ENCODE results near the gene MYADM. TPM values are rescaled to one million over a fixed set of nuclear protein-coding genes. Genes with fewer than 3 reads are reported as not detected.

The MYADM gene, protein sequence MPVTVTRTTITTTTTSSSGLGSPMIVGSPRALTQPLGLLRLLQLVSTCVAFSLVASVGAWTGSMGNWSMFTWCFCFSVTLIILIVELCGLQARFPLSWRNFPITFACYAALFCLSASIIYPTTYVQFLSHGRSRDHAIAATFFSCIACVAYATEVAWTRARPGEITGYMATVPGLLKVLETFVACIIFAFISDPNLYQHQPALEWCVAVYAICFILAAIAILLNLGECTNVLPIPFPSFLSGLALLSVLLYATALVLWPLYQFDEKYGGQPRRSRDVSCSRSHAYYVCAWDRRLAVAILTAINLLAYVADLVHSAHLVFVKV
- 10 to 100 TPM; 30.2 to 54.6 (median 41.9) TPM for total RNA-seq

DNA sequence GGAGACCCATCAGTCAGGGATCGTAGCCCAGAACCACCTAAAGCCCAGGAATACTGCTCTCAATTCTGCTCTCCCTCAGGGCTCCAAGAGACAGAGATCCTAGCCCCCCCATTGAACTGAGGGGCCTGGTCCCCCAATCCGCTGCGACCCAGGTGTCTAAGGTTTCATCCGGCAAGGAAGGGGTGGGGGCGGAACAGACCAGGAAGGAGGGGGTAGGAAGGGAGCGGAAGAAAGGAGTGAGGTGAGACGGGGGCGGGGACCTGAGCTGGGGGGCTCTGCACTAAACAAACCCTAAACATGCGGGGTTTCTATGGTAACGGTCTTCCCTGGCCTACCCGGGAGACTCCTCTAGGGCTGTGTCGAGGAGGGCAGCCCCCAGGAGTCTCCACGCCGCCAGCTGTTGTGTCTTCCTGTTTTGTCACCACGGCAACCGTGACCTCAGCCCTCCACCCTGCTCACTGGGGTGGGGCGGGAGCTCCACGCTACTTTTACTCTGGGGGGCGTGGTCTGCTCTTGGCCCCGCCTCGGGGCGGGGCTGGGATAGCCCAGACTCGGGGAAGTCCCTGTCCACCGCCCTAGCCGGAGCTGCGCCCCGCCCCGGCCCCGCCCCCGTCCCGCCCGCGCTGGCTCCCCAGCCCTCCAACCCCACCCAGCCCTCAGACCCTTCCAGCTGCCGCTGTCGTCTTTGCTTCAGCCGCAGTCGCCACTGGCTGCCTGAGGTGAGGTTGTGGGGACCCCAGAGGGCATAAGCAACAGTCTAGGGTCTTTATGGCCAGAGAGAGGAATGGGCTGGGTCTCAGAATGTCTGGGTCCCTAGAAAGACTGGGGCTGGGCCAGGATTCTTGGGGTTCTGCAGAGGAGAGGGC lies at the start of gene MYADM:
MYADM (plus strand) TSS at position 659 of the 866 bp plus-strand sequence. CDS start 5,647 bp downstream, outside the sequence.
- intact Hi-C loops (cut with DNase I; ENCODE audit: low total_unique reads), result no loop called here
- H3K4me1 ChIP-seq, result peaks cover 0 to 9% of the 10 kb centered on the region in 2 donors

DNA sequence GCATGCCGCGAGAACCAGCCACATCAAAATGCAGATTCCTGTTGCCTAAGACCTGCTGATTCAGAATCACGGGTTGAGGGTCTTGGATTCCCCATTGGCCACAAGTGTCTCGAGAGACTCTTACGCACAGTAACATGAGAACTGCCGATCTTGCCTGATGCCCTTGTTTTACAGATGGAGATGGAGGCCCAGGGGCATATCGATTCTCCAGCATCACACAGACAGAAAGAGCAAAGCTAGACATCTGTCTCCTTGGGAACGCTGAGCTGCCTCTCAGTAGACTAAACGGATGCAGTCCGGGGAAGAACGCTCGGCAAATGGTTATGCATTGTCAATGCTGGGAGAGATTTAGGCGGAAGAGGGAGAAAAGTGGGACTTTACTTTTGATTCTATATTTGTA lies 48.9 kb upstream of the MYADM start:
- no peak for DNase-seq (ENCODE audit: low spot score in 2 of 2)
- Histone ChIP-seq H3K9me3 (no peaks in the 10 kb centered on the region), H3K27me3 (peaks cover 0 to 2% of the 10 kb centered on the region in 2 donors), H3K36me3 (no peaks in the 10 kb centered on the region), H3K4me3 (no peak overlapping the region), H3K4me1 (no peaks in the 10 kb centered on the region), H3K27ac (no peak overlapping the region)
- intact Hi-C loops (cut with DNase I; ENCODE audit: low total_unique reads), result no loop called here
- TF ChIP-seq POLR2A (IDR thresholded peaks at IDR 0.05) (no peak), POLR2AphosphoS5 (IDR thresholded peaks at IDR 0.05) (no peak)
- TF ChIP-seq, protein P1, sequence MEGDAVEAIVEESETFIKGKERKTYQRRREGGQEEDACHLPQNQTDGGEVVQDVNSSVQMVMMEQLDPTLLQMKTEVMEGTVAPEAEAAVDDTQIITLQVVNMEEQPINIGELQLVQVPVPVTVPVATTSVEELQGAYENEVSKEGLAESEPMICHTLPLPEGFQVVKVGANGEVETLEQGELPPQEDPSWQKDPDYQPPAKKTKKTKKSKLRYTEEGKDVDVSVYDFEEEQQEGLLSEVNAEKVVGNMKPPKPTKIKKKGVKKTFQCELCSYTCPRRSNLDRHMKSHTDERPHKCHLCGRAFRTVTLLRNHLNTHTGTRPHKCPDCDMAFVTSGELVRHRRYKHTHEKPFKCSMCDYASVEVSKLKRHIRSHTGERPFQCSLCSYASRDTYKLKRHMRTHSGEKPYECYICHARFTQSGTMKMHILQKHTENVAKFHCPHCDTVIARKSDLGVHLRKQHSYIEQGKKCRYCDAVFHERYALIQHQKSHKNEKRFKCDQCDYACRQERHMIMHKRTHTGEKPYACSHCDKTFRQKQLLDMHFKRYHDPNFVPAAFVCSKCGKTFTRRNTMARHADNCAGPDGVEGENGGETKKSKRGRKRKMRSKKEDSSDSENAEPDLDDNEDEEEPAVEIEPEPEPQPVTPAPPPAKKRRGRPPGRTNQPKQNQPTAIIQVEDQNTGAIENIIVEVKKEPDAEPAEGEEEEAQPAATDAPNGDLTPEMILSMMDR (IDR thresholded peaks at IDR 0.05), result no peak

More for the DNA sequence above, at the start of gene MYADM:
- TF ChIP-seq POLR2A (IDR thresholded peaks at IDR 0.05) (peak; percentile 67), POLR2AphosphoS5 (IDR thresholded peaks at IDR 0.05) (peak; percentile 83 to 87 (median 83))
- TF ChIP-seq, protein P1 (IDR thresholded peaks at IDR 0.05), result no peak
- Histone ChIP-seq H3K27ac (peak within 1 kb of the TSS; percentile 95 to 100), H3K27me3 (no peaks in the 10 kb centered on the region), H3K36me3 (no peaks in the 10 kb centered on the region), H3K4me3 (peak within 1 kb of the TSS; percentile 91 to 93 (median 93)), H3K9me3 (no peaks in the 10 kb centered on the region)
- peak; percentile 99 for DNase-seq (ENCODE audit: low spot score in 2 of 2)

DNA sequence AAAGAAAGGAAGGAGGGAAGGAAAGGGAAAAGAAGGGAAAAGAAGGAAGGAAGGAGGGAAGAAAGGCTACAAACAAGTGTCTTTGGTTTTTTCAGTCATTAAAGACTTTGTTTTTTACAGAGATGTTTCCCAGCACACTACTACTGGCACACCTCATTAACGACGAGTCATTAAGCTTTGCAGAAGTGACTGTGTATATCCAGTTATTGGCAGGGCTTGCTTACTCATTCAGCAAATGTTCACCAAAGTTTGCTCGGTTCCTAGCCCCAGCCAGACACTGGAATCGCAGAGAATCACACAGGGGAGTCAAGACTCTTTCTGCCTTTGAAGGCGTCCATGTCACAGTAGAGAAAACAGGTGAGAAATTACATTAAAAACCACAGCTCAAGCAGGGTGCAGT lies 47.8 kb upstream of the MYADM start:
- no peak for DNase-seq (ENCODE audit: low spot score in 2 of 2)
- Histone ChIP-seq H3K27me3 (peaks cover 0 to 11% of the 10 kb centered on the region in 2 donors), H3K4me3 (no peak overlapping the region), H3K27ac (no peak overlapping the region), H3K9me3 (no peaks in the 10 kb centered on the region), H3K36me3 (no peaks in the 10 kb centered on the region), H3K4me1 (no peaks in the 10 kb centered on the region)
- intact Hi-C loops (cut with DNase I; ENCODE audit: low total_unique reads), result no loop called here
- TF ChIP-seq POLR2AphosphoS5 (IDR thresholded peaks at IDR 0.05) (no peak), POLR2A (IDR thresholded peaks at IDR 0.05) (no peak)
- TF ChIP-seq, protein P1 (IDR thresholded peaks at IDR 0.05), result no peak

DNA sequence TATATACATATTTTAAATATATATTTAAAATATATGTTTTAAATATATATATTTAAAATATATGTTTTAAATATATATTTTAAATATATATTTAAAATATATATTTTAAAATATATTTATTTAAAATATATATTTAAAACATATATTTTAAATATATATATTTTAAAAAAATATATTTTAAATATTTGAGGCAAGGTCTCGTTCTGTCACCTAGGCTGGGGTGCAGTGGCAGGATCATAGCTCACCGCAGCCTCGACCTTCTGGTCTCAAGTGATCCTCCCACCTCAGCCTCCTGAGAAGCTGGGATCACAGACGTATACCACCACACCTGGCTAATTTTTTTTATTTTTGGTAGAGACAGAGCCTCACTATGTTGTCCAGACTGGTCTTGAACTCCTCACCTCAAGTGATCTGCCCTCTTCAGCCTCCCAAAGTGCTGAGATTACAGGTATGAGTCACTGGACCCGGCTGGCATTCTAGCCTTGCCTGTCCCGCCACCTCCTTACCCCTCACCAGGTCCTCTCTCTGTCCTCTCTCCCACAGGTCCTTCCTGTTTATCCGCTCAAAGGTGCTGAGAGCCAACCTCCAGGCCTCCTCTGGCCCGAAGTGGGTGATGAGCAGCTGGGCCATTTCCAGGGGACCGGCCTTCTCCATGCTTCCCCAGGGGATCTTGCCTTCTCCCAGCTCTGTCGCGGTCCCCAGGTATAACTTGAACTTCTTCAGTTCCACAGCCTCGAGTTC lies 44.1 kb upstream of the MYADM start:
- no peak overlapping the region for H3K27ac ChIP-seq
- H3K36me3 ChIP-seq, result no peaks in the 10 kb centered on the region
- no peak for TF ChIP-seq POLR2A (IDR thresholded peaks at IDR 0.05)
- peaks cover 0 to 17% of the 10 kb centered on the region in 2 donors for H3K27me3 ChIP-seq
- no peaks in the 10 kb centered on the region for H3K9me3 ChIP-seq
- DNase-seq (ENCODE audit: low spot score in 2 of 2), result no peak
- no peaks in the 10 kb centered on the region for H3K4me1 ChIP-seq
- intact Hi-C loops (cut with DNase I; ENCODE audit: low total_unique reads), result no loop called here
- H3K4me3 ChIP-seq, result peak overlapping the region in 1 of 3 donors; percentile 7

DNA sequence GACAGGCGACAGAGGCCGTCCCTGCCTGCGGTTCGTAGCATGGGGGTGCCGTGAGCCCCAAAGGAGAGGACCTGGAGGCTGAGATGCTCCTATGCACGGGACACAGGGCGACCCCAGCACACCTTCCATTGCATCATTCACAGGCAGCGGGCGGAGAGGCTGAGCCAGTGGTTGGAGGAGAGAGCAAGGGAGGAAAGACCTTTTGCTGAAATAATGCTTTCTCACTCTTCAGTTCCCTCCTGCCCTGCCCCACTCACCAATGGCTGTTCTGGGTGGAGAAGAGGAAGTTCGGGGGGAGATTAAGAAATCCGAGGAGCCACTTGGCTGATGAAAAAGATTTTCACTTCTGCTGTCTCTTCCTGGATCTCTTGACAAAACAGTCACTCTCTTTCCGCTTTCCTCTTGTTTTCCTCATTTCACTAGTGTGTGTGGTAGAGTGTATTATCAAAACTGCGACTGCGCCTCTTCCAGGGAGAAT lies 43.5 kb upstream of the MYADM start, which contains the start of gene NLRP12:
NLRP12 (minus strand) TSS at position 181 of the 478 bp plus-strand sequence; CDS start at position 41, 140 bp downstream.
- H3K27ac ChIP-seq, result no peak within 1 kb of the TSS
- no peaks in the 10 kb centered on the region for H3K9me3 ChIP-seq
- H3K27me3 ChIP-seq, result peaks cover 0 to 17% of the 10 kb centered on the region in 2 donors
- H3K4me1 ChIP-seq, result no peaks in the 10 kb centered on the region
- intact Hi-C loops (cut with DNase I; ENCODE audit: low total_unique reads), result no loop called here
- TF ChIP-seq POLR2A (IDR thresholded peaks at IDR 0.05) (no peak), POLR2AphosphoS5 (IDR thresholded peaks at IDR 0.05) (no peak)
- TF ChIP-seq, protein P1 (IDR thresholded peaks at IDR 0.05), result no peak
- peak within 1 kb of the TSS in 1 of 3 donors; percentile 7 for H3K4me3 ChIP-seq
- no peaks in the 10 kb centered on the region for H3K36me3 ChIP-seq
- DNase-seq (ENCODE audit: low spot score in 2 of 2), result no peak

All from breast epithelium (tissue), 4 donors.